Measurements from ENCODE around the gene APOB. TPM values are rescaled to one million over a fixed set of nuclear protein-coding genes. Genes with fewer than 3 reads are reported as not detected.

Gene APOB
- total RNA-seq, 2 donors from 2014 or later: 7.5 to 14.1 TPM

GRCh38 chr2:21070341-21071257 is 26.7 kb upstream of the APOB start:
- Mint-ChIP-seq H3K4me1 (peaks cover 33% of the 10 kb centered on the region), H3K4me3 (peak overlapping the region; percentile 12), H3K27ac (peak overlapping the region; percentile 69), H3K27me3 (ENCODE audit: insufficient read depth) (no peaks in the 10 kb centered on the region), H3K9me3 (no peaks in the 10 kb centered on the region), H3K36me3 (ENCODE audit: low read depth) (no peaks in the 10 kb centered on the region)
- no peak for DNase-seq
- Histone ChIP-seq H3K4me3 (ENCODE audit: low read length) (no peak overlapping the region), H3K27ac (ENCODE audit: low read depth, low read length) (no peak overlapping the region), H3K9ac (ENCODE audit: extremely low read depth, low read length, poor library complexity, severe bottlenecking) (no peak overlapping the region), H3K36me3 (ENCODE audit: control insufficient read depth, insufficient read depth, low read length) (no peaks in the 10 kb centered on the region), H3K27me3 (ENCODE audit: control insufficient read depth, insufficient read depth, low read length, poor library complexity, severe bottlenecking) (peaks cover 4% of the 10 kb centered on the region), H3K9me3 (ENCODE audit: control insufficient read depth, low read length) (no peaks in the 10 kb centered on the region), H3K4me1 (ENCODE audit: control insufficient read depth, insufficient read depth, low read length) (peaks cover 16% of the 10 kb centered on the region)
- no peak for TF ChIP-seq CTCF (conservative IDR thresholded peaks at IDR 0.05)
- WGBS, 2 experiments (ENCODE audit: insufficient coverage in 1 of 2, insufficient read length in 1 of 2): 86 to 90% methylated on average over 7 to 9 of the region's 9 CpGs

- Histone ChIP-seq H3K4me3 (ENCODE audit: low read length) (no peak overlapping the region), H3K4me1 (ENCODE audit: control insufficient read depth, insufficient read depth, low read length) (peaks cover 16% of the 10 kb centered on the region), H3K9ac (ENCODE audit: extremely low read depth, low read length, poor library complexity, severe bottlenecking) (no peak overlapping the region), H3K27ac (ENCODE audit: low read depth, low read length) (no peak overlapping the region), H3K36me3 (ENCODE audit: control insufficient read depth, insufficient read depth, low read length) (no peaks in the 10 kb centered on the region), H3K27me3 (ENCODE audit: control insufficient read depth, insufficient read depth, low read length, poor library complexity, severe bottlenecking) (peaks cover 9% of the 10 kb centered on the region), H3K9me3 (ENCODE audit: control insufficient read depth, low read length) (no peaks in the 10 kb centered on the region)
- Mint-ChIP-seq H3K27ac (peak overlapping the region; percentile 69), H3K9me3 (no peaks in the 10 kb centered on the region), H3K4me1 (peaks cover 33% of the 10 kb centered on the region), H3K27me3 (ENCODE audit: insufficient read depth) (no peaks in the 10 kb centered on the region), H3K36me3 (ENCODE audit: low read depth) (no peaks in the 10 kb centered on the region), H3K4me3 (peak overlapping the region; percentile 12)
- TF ChIP-seq CTCF (conservative IDR thresholded peaks at IDR 0.05): no peak
- WGBS, 2 experiments (ENCODE audit: insufficient coverage in 1 of 2, insufficient read length in 1 of 2): 59 to 80% methylated on average over 1 to 2 of the region's 2 CpGs
- no peak for DNase-seq
These were observed 26.0 kb upstream of the APOB start for GRCh38 chr2:21069746-21070340.

- H3K4me3 Mint-ChIP-seq: no peak overlapping the region
- no peaks in the 10 kb centered on the region for H3K27me3 Mint-ChIP-seq (ENCODE audit: insufficient read depth)
- no peak overlapping the region for H3K27ac Mint-ChIP-seq
- WGBS, 2 experiments (ENCODE audit: insufficient coverage in 1 of 2, insufficient read length in 1 of 2): 18 to 69% methylated on average over 1 to 2 of the region's 2 CpGs
- TF ChIP-seq CTCF (conservative IDR thresholded peaks at IDR 0.05): no peak
- H3K9ac ChIP-seq (ENCODE audit: extremely low read depth, low read length, poor library complexity, severe bottlenecking): no peak overlapping the region
- H3K27me3 ChIP-seq (ENCODE audit: control insufficient read depth, insufficient read depth, low read length, poor library complexity, severe bottlenecking): peaks cover 22% of the 10 kb centered on the region
- peaks cover 33% of the 10 kb centered on the region for H3K4me1 Mint-ChIP-seq
- H3K36me3 ChIP-seq (ENCODE audit: control insufficient read depth, insufficient read depth, low read length): no peaks in the 10 kb centered on the region
- no peaks in the 10 kb centered on the region for H3K36me3 Mint-ChIP-seq (ENCODE audit: low read depth)
- H3K9me3 ChIP-seq (ENCODE audit: control insufficient read depth, low read length): no peaks in the 10 kb centered on the region
- no peak for DNase-seq
- H3K4me1 ChIP-seq (ENCODE audit: control insufficient read depth, insufficient read depth, low read length): peaks cover 16% of the 10 kb centered on the region
- H3K27ac ChIP-seq (ENCODE audit: low read depth, low read length): no peak overlapping the region
- no peaks in the 10 kb centered on the region for H3K9me3 Mint-ChIP-seq
- H3K4me3 ChIP-seq (ENCODE audit: low read length): no peak overlapping the region
These were observed 24.1 kb upstream of the APOB start for GRCh38 chr2:21067859-21068537.

All from endodermal cell (in vitro differentiated cells).